Central memory CD8-positive, alpha-beta T cell (primary cell): ENCODE data around the gene SORCS2.

Experiments
- ATAC-seq: fragments of 150-1000 bp; cut with Tn5 transposase; replicated peaks from 2 replicates; pipeline ENCODE4 v1.10.0; 2022; ENCODE audit warnings: mild to moderate bottlenecking, moderate FRiP score, moderate number of reproducible peaks; ENCODE audit not compliant: poor library complexity, severe bottlenecking; ENCODE audit errors: extremely low read depth
- DNase-seq, 2 donors: peaks; one replicate each; pipeline ENCODE4 v3.0.0; 2021; ENCODE audit warnings: low spot score in 2 of 2
- H3K27ac Mint-ChIP-seq: one replicate; pipeline ENCODE4 v1.8.0; 2022; ENCODE audit warnings: low read depth, mild to moderate bottlenecking, moderate library complexity, mixed read lengths
- H3K27me3 Mint-ChIP-seq: one replicate; pipeline ENCODE4 v1.8.0; 2022; ENCODE audit warnings: mixed read lengths
- H3K36me3 Mint-ChIP-seq: one replicate; pipeline ENCODE4 v1.8.0; 2022; ENCODE audit warnings: mild to moderate bottlenecking, moderate library complexity, mixed read lengths; ENCODE audit not compliant: insufficient read depth
- H3K4me1 Mint-ChIP-seq: one replicate; pipeline ENCODE4 v1.8.0; 2022; ENCODE audit warnings: mixed read lengths
- H3K4me3 Mint-ChIP-seq: one replicate; pipeline ENCODE4 v1.8.0; 2022; ENCODE audit warnings: mild to moderate bottlenecking, moderate library complexity, mixed read lengths
- H3K9me3 Mint-ChIP-seq: one replicate; pipeline ENCODE4 v1.8.0; 2022; ENCODE audit warnings: mixed read lengths

Gene SORCS2

GRCh38 chr4:7228734-7229133, 36.4 kb downstream of the SORCS2 start:
- no peaks in the 10 kb centered on the region for H3K36me3 Mint-ChIP-seq
- H3K27ac Mint-ChIP-seq, result no peak overlapping the region
- H3K9me3 Mint-ChIP-seq, result no peaks in the 10 kb centered on the region
- peaks cover 2% of the 10 kb centered on the region for H3K27me3 Mint-ChIP-seq
- H3K4me3 Mint-ChIP-seq, result no peak overlapping the region
- no peaks in the 10 kb centered on the region for H3K4me1 Mint-ChIP-seq
- ATAC-seq (no peak), DNase-seq (no peak)

GRCh38 chr4:7232061-7232650, 39.8 kb downstream of the SORCS2 start:
- Mint-ChIP-seq H3K4me1 (no peaks in the 10 kb centered on the region), H3K27ac (no peak overlapping the region), H3K4me3 (no peak overlapping the region), H3K36me3 (no peaks in the 10 kb centered on the region), H3K9me3 (no peaks in the 10 kb centered on the region), H3K27me3 (peaks cover 23% of the 10 kb centered on the region)
- no peak for ATAC-seq
- no peak for DNase-seq

GRCh38 chr4:7233006-7233580, 40.8 kb downstream of the SORCS2 start:
- no peaks in the 10 kb centered on the region for H3K36me3 Mint-ChIP-seq
- DNase-seq (no peak), ATAC-seq (no peak)
- no peaks in the 10 kb centered on the region for H3K4me1 Mint-ChIP-seq
- H3K27ac Mint-ChIP-seq, result no peak overlapping the region
- H3K9me3 Mint-ChIP-seq, result no peaks in the 10 kb centered on the region
- H3K4me3 Mint-ChIP-seq, result no peak overlapping the region
- H3K27me3 Mint-ChIP-seq, result peaks cover 23% of the 10 kb centered on the region

- DNase-seq (no peak), ATAC-seq (no peak)
- H3K27ac Mint-ChIP-seq, result no peak overlapping the region
- H3K27me3 Mint-ChIP-seq, result peaks cover 23% of the 10 kb centered on the region
- peaks cover 1% of the 10 kb centered on the region for H3K36me3 Mint-ChIP-seq
- no peak overlapping the region for H3K4me3 Mint-ChIP-seq
- no peaks in the 10 kb centered on the region for H3K4me1 Mint-ChIP-seq
- peaks cover 4% of the 10 kb centered on the region for H3K9me3 Mint-ChIP-seq
These were observed 41.3 kb downstream of the SORCS2 start for GRCh38 chr4:7233601-7234000.

- ATAC-seq, result no peak
- no peaks in the 10 kb centered on the region for H3K4me1 Mint-ChIP-seq
These were observed 42.2 kb downstream of the SORCS2 start for GRCh38 chr4:7234355-7235029.

GRCh38 chr4:7235030-7235380, 42.7 kb downstream of the SORCS2 start:
- no peak overlapping the region for H3K4me3 Mint-ChIP-seq
- ATAC-seq (no peak), DNase-seq (no peak)
- peaks cover 13% of the 10 kb centered on the region for H3K9me3 Mint-ChIP-seq
- no peaks in the 10 kb centered on the region for H3K4me1 Mint-ChIP-seq
- H3K36me3 Mint-ChIP-seq, result peaks cover 1% of the 10 kb centered on the region
- no peak overlapping the region for H3K27ac Mint-ChIP-seq
- peaks cover 23% of the 10 kb centered on the region for H3K27me3 Mint-ChIP-seq

More at GRCh38 chr4:7234355-7235029, 42.2 kb downstream of the SORCS2 start:
- Mint-ChIP-seq H3K4me3 (no peak overlapping the region), H3K36me3 (peaks cover 1% of the 10 kb centered on the region), H3K9me3 (peaks cover 12% of the 10 kb centered on the region), H3K27ac (no peak overlapping the region), H3K27me3 (peaks cover 23% of the 10 kb centered on the region)
- no peak for DNase-seq

GRCh38 chr4:7236847-7237246, 44.5 kb downstream of the SORCS2 start:
- H3K27ac Mint-ChIP-seq, result no peak overlapping the region
- H3K4me3 Mint-ChIP-seq, result no peak overlapping the region
- DNase-seq (no peak), ATAC-seq (no peak)
- H3K36me3 Mint-ChIP-seq, result peaks cover 1% of the 10 kb centered on the region
- H3K27me3 Mint-ChIP-seq, result peaks cover 29% of the 10 kb centered on the region
- H3K4me1 Mint-ChIP-seq, result no peaks in the 10 kb centered on the region
- peaks cover 13% of the 10 kb centered on the region for H3K9me3 Mint-ChIP-seq

- Mint-ChIP-seq H3K4me3 (no peak overlapping the region), H3K4me1 (no peaks in the 10 kb centered on the region), H3K9me3 (peaks cover 13% of the 10 kb centered on the region), H3K36me3 (peaks cover 1% of the 10 kb centered on the region), H3K27ac (no peak overlapping the region), H3K27me3 (peaks cover 39% of the 10 kb centered on the region)
- DNase-seq (no peak), ATAC-seq (no peak)
These were observed 45.5 kb downstream of the SORCS2 start for GRCh38 chr4:7237873-7238272.

- Mint-ChIP-seq H3K4me3 (no peak overlapping the region), H3K9me3 (peaks cover 13% of the 10 kb centered on the region), H3K4me1 (no peaks in the 10 kb centered on the region), H3K27me3 (peaks cover 45% of the 10 kb centered on the region), H3K27ac (no peak overlapping the region), H3K36me3 (peaks cover 1% of the 10 kb centered on the region)
- DNase-seq (no peak), ATAC-seq (no peak)
These were observed 46.1 kb downstream of the SORCS2 start for GRCh38 chr4:7238300-7238960.

- Mint-ChIP-seq H3K27me3 (peaks cover 39% of the 10 kb centered on the region), H3K4me3 (no peak overlapping the region), H3K9me3 (peaks cover 13% of the 10 kb centered on the region), H3K27ac (no peak overlapping the region), H3K4me1 (no peaks in the 10 kb centered on the region), H3K36me3 (peaks cover 1% of the 10 kb centered on the region)
- no peak for DNase-seq
- ATAC-seq, result no peak
These were observed 46.9 kb downstream of the SORCS2 start for GRCh38 chr4:7239101-7239820.

GRCh38 chr4:7239844-7240243, 47.5 kb downstream of the SORCS2 start:
- Mint-ChIP-seq H3K27me3 (peaks cover 37% of the 10 kb centered on the region), H3K27ac (no peak overlapping the region), H3K36me3 (peaks cover 1% of the 10 kb centered on the region), H3K9me3 (peaks cover 13% of the 10 kb centered on the region), H3K4me1 (no peaks in the 10 kb centered on the region), H3K4me3 (no peak overlapping the region)
- ATAC-seq, result no peak
- DNase-seq, result no peak

GRCh38 chr4:7240306-7240705, 48.0 kb downstream of the SORCS2 start:
- DNase-seq (no peak), ATAC-seq (no peak)
- Mint-ChIP-seq H3K9me3 (peaks cover 13% of the 10 kb centered on the region), H3K36me3 (peaks cover 1% of the 10 kb centered on the region), H3K4me1 (no peaks in the 10 kb centered on the region), H3K27ac (no peak overlapping the region), H3K27me3 (peaks cover 40% of the 10 kb centered on the region), H3K4me3 (no peak overlapping the region)
